ENCODE results near the gene ATP8A1.
"Not testable (repeated sequence)": the region's sequence is repeated elsewhere in the genome, so short reads cannot be mapped to it uniquely, and the experiment has no call there.

Gene ATP8A1

DNA sequence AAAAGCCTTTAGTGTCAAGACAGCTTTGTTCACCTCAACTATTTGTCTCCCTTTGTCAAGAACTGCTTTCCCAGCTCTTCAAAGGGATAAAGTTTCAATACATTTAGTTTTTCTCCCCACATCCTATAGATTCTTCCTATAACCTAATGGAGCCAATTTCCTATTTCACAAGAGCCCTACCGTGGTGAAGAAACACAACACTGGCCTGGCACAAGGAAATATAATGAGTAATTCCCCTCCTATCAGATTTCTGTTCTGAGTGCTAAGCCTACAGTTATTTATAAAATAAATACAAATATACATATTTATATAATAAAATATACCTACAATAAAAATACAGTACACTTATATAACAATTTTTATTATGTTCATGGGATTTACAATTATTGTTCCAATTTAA is 169.7 kb downstream of the ATP8A1 start:
- no peak for DNase-seq (ENCODE audit: low read depth)
- TF ChIP-seq, protein P1, sequence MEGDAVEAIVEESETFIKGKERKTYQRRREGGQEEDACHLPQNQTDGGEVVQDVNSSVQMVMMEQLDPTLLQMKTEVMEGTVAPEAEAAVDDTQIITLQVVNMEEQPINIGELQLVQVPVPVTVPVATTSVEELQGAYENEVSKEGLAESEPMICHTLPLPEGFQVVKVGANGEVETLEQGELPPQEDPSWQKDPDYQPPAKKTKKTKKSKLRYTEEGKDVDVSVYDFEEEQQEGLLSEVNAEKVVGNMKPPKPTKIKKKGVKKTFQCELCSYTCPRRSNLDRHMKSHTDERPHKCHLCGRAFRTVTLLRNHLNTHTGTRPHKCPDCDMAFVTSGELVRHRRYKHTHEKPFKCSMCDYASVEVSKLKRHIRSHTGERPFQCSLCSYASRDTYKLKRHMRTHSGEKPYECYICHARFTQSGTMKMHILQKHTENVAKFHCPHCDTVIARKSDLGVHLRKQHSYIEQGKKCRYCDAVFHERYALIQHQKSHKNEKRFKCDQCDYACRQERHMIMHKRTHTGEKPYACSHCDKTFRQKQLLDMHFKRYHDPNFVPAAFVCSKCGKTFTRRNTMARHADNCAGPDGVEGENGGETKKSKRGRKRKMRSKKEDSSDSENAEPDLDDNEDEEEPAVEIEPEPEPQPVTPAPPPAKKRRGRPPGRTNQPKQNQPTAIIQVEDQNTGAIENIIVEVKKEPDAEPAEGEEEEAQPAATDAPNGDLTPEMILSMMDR (IDR thresholded peaks at IDR 0.05; ENCODE audit: low read depth, low read length, missing control alignments): no peak
- H3K4me3 ChIP-seq (ENCODE audit: low read depth, low read length): no peak overlapping the region

DNA sequence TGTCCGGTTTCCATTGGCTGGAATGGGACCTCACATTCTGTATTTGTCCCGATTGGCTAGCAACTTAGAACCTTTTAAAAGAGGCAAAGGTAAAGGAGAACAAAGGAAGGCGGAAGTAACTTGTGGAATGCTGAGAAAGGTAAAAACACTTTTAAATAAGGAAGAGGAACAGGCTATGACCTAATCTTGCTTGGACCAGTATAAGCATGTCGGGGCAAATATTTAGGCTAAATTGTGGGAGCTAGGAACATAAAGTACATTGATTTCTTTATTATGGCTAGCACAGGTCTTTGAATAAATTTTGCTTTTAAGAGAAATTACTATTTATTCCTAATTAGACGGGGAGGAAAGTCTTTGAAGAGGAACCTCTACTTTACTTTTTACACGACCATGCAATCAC is 170.7 kb downstream of the ATP8A1 start:
- not testable (repeated sequence) for H3K4me3 ChIP-seq (ENCODE audit: low read depth, low read length); DNase-seq (ENCODE audit: low read depth)

DNA sequence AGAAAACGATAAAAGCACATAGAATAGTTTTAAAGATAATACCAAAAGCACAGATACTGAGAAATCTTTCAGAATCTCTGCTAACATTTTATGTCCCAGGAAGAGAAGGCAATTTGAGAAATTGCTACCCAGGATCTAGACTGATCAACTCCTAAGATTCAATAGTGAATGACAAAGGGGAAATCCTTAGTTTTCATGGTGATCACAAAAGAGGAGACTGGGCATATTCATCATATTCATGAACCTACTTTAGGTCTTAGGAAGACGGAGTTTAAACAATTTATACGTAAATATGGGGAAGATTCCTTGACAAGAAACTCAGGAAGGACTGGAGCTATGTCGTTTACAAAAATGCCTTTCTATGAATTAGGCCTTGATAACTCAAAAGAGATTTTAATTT is 172.3 kb downstream of the ATP8A1 start:
- no peak for DNase-seq (ENCODE audit: low read depth)
- H3K4me3 ChIP-seq (ENCODE audit: low read depth, low read length): no peak overlapping the region
- TF ChIP-seq, protein P1 (IDR thresholded peaks at IDR 0.05; ENCODE audit: low read depth, low read length, missing control alignments): no peak

DNA sequence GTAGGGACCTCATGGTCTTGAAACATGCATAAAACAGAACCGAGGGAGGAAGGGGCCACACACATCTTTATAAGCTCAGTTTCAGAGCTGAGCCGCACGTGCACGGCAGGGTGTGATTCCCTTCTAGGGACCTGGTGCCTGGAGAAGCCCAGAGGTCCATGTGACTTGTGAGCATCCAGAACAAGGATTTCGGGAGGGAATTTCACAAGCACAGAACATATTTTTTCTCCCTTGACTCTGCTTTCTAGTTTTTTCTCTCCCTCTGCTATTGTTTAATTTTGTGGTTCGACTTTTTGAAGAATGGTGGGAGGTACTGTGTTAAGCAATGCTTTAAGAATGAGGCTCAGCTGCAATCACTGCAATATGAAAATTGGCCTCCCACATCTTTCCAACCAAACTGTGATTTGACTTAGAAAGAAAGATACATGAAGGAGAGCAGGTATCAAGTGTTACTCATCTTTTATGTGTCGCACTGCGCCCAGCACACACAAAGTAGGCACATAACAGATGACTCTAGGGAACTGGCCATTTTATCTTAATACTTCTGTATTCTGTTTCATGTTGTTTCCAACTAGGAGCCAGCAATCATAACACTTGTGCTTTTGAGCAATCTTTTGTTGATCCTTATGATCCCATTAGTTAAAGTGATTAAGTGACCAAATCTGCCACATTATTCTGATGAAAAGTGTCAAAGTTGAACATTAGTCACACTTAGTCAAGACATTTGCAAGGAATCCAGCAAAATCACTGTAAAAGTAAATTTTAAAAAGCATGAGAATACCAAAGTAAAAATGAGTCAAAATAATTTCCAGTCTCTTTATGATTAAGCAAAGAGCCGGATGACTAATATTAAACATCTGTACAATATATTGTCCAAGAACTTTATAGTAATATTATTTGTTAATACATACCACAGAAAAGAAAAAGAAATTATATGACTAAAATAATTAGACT is 173.2 kb downstream of the ATP8A1 start:
- DNase-seq (ENCODE audit: low read depth): no peak
- H3K4me3 ChIP-seq (ENCODE audit: low read depth, low read length): no peak overlapping the region
- TF ChIP-seq, protein P1 (IDR thresholded peaks at IDR 0.05; ENCODE audit: low read depth, low read length, missing control alignments): no peak

DNA sequence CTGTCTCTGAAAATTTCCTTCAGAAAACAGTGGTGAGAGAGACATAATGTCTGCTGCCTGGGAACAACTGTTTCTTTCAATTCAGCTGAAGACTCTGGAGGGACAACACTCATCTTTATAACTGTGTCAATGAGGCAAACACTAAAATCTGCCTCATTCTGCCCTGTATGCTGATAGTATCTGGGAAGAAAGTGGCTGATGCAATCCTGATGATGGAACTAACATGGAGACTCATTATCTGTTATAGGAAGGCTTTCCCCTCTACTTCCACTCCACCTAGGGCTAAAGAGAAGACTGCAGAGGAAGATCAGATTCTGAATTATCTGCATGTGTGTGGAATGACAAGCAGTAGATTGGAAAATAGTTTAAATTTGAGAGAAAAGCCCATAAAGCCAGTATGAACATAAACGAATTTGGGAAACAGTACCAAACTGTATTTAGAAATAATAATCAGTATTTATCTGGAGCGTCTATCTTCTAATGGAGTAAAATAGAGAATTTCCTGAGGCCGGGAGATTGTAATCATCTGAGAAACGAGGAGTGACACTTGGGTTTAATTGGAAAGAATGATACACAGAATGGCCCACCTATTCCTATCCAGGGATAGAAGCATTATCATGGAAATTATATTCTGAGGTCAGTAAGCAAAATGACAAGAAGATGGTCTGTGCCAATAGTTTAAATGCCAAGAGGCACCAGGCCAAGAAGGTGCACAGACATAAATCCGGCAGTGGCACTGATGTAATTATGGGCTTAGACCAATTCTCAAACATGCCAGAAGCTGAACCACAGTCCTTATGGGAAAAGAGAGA is 174.2 kb downstream of the ATP8A1 start:
- TF ChIP-seq, protein P1 (IDR thresholded peaks at IDR 0.05; ENCODE audit: low read depth, low read length, missing control alignments): no peak
- no peak for DNase-seq (ENCODE audit: low read depth)
- no peak overlapping the region for H3K4me3 ChIP-seq (ENCODE audit: low read depth, low read length)

DNA sequence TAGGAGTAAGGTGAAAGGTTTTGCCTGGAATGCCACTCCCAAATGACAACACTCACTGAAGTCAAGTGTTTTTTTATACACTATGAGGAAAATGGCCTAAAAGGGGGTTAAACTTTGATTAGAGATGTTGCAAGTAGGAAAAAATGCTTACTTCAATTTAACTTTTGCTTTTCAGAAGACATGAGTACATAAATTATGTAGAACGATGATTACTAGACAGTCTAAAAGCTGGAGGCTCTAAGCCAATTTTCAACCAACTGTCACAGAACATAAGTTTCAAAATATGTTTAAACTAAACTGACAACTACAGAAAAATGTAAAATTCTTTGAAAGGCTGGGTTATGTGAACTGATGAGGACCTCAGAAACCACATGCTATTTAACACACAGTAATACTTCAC is 176.2 kb downstream of the ATP8A1 start:
- TF ChIP-seq, protein P1 (IDR thresholded peaks at IDR 0.05; ENCODE audit: low read depth, low read length, missing control alignments): no peak
- H3K4me3 ChIP-seq (ENCODE audit: low read depth, low read length): no peak overlapping the region
- no peak for DNase-seq (ENCODE audit: low read depth)

DNA sequence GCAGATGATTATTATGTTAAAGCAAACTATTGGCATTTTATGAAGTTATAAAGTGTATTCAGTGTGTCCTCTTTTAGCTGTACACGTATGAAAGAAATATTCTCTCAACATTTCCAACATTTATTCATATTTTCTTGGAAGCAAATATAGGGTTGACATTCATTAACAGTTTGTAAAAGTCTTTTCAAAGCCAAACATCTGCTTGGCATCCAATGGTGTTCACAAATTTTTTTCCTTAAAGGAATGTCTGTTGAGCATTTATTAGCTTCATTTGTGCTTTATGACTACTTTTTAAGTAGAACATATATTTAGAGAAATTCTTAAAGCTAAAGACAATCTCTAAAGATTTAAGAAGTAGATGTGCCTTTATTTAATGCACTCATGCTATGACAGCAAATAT is 176.6 kb downstream of the ATP8A1 start:
- TF ChIP-seq, protein P1 (IDR thresholded peaks at IDR 0.05; ENCODE audit: low read depth, low read length, missing control alignments): no peak
- no peak for DNase-seq (ENCODE audit: low read depth)
- no peak overlapping the region for H3K4me3 ChIP-seq (ENCODE audit: low read depth, low read length)

Data from GM12864 (cell line).